Kidney tubule cell (primary cell): ENCODE results near the gene ZNF117.
"Not testable (repeated sequence)": the region's sequence is repeated elsewhere in the genome, so short reads cannot be mapped to it uniquely, and the experiment has no call there.

Experiments
- DNase-seq: peaks from one replicate; pipeline ENCODE4 v3.0.0-alpha.2; 2018; ENCODE audit warnings: low spot score

ZNF117 gene

GRCh38 chr7:64996305-64996704 lies 5.5 kb upstream of the ZNF117 start:
- DNase-seq, result no peak

DNA sequence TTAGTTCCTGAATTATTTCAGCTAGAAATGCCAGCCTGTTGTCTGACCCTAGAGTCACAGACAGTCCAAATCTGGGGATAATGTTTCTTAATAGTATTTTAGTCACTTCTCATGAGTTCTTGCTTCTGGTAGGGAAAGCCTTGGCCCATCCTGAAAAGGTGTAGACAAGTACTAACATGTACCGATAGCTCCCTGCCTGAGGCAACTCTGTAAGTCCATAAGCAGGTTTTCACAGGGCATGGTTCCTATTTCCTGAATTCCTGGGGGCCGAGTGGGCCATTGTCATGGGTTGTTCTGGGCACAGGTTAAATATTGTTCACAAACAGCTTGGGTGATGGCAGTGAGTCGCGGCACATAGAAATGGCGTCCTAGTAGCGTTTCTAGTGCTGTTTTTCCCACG lies 3.1 kb upstream of the ZNF117 start:
- peak; percentile 39 for DNase-seq

GRCh38 chr7:64992971-64993370 lies 2.1 kb upstream of the ZNF117 start:
- peak; percentile 39 for DNase-seq

- no peak for DNase-seq
These were observed 620 bp downstream of the ZNF117 start for GRCh38 chr7:64990216-64990615.

DNA sequence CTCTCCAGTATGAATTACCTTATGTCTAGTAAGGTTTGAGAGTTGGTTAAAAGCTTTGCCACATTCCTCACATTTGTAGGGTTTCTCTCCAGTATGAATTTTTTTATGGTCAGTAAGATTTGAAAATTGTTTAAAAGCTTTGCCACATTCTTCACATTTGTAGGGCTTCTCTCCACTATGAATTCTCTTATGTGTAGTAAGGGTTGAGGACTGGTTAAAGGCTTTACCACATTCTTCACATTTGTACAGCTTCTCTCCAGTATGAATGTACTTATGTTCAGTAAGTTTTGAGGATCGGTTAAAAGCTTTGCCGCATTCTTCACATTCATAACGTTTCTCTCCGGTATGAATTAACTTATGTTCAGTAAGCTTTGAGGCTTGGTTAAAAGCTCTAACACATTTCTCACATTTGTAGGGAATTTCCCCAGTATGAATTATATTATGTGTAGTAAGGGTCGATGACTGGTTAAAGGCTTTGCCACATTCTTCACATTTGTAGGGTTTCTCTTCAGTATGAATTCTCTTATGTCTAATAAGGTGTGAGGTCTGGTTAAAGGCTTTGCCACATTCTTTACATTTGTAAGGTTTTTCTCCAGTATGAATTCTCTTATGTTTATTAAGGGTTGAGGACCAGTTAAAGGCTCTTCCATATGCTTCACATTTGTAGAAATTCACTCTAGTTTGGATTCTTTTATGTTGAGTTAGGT lies 12.2 kb downstream of the ZNF117 start:
- DNase-seq, result no peak

DNA sequence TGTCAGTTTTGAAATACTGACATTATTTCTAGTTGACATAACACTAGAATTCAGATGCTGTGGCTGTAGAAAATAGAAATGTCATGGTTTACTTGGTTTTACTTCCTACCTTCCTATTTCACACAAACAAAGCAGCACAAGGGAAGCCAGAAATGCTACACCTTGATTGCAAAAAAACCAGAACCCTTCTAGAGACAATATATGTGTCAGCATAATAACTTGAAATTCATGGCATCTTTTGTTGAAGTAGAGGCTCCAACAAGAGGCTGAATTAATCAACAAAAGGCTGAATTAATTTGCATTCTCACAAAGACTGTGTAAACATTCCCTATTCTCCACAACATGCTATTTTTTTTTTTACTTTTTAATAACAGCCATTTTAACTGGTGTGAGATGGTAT lies 25.2 kb downstream of the ZNF117 start:
- no peak for DNase-seq

- DNase-seq, result no peak
These were observed 31.6 kb downstream of the ZNF117 start for GRCh38 chr7:64959072-64959747.

DNA sequence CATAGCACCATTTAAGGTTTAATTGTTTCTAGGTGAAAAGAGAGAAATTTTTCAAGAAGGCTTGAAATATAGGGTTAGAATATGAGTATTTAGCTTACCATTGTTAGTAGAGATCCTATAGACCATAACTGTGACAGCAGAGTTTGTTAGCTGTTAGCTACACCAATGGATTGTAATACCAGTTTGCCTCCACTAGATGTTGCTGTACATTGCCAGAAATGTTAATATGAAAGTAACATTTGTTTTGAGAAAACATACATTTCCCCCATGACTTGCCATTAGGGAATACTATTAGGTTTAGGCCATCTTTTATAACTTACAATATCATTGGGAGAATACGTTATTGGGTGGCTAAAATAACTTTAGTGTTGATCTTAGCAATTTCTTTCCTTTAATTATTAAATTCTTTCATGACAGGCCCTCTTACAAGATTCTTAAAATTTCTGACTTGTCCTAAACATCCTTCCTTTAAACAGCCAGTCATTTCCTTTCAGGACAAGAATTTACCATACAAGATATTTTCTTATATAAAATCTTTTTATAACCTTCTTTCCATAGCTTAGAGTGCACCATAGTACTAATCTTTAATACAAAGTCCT lies 39.5 kb downstream of the ZNF117 start:
- DNase-seq, result peak; percentile 55

DNA sequence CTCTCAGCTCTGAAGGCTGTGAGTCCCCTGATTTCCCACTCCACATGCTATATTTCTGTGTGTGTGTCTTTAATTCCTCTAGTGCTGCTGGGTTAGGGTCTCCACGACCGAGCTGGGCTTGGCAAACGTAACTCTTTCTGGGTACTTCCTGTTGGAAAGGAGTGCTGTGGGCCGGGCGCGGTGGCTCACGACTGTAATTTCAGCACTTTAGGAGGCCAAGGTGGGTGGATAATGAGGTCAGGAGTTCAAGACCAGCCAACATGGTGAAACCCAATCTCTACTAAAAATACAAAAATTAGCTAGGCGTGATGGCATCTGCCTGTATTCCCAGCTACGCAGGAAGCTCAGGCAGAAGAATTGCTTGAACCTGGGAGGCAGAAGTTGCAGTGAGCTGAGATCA lies 40.2 kb downstream of the ZNF117 start:
- DNase-seq, result not testable (repeated sequence)

DNA sequence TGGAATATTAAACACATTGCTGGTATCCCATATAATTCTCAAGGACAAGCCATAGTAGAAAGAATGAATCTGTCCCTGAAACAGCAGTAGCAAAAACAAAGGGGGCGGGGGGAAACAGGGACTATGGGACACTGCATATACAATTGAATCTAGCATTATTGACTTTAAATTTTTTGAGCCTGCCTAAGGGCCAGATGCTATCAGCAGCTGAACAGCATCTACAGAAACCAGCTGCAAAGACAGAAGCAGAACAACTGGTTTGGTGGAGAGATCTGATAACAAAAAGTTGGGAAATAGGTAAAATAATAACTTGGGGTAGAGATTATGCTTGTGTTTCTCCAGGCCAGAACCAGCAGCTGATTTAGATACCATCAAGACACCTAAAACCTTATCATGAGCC lies 42.1 kb downstream of the ZNF117 start:
- DNase-seq, result not testable (repeated sequence)

- no peak for DNase-seq
These were observed 43.4 kb downstream of the ZNF117 start for GRCh38 chr7:64947252-64948000.

- DNase-seq, result no peak
These were observed 44.1 kb downstream of the ZNF117 start for GRCh38 chr7:64946772-64947171.

GRCh38 chr7:64945503-64946175 lies 45.2 kb downstream of the ZNF117 start:
- no peak for DNase-seq

DNA sequence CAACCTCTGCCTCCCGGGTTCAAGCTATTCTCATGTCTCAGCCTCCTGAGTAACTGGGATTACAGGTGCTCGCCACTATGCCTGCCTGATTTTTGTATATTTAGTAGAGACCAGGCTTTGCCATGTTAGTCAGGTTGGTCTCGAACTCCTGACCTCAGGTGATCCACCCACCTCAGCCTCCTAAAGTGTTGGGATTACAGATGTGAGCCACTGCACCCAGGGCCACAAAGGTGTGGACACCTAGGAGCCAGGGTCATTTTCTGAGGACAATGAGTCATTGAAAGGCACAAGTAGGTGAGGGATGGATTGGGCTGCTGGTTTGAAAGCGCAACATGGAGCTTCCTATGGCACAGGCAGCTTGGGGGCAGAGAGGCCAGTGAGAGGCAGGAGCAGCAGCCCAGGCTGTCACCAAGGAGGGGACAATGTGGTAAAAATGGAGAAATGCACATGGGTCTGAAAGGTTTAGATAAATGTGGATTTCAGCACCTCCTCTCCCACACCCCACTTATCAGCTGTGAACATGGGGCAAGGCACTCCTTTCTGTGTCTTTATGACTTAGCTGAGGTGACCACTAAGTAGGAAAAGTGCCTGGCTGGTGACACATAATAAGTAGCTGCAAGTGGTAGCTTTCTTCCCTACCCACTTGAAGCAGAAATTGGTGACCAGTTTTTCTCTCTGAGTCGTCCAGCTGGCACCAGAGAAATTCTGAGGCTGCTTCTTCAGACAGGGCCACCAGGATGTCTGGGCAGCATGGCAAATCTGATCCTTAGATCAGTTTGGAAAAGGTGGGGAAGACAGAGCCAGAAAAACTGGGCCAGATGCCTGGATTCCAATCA lies 46.0 kb downstream of the ZNF117 start:
- DNase-seq, result peak; percentile 44

GRCh38 chr7:64940021-64940420 lies 50.8 kb downstream of the ZNF117 start:
- not testable (repeated sequence) for DNase-seq

DNA sequence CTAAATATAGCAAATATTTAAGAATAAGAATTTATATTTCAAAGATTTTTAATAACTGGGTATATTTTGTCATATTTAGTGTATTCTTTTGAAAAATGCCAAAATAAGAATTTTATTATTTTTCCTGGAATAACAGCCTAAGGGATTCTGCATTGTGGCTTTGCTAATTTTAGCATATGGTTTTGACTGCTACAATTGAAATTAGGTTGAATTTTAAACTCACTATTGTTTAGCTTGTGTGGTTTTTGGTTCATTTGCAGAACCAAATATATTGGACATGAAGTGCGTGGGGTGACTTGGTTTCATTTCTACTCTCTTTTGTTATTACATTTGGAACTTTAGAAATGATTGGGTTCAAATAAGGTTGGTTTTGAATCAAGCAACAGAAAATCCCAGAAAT lies 52.3 kb downstream of the ZNF117 start:
- no peak for DNase-seq

- no peak for DNase-seq
These were observed 56.4 kb downstream of the ZNF117 start for GRCh38 chr7:64934478-64934877.

DNA sequence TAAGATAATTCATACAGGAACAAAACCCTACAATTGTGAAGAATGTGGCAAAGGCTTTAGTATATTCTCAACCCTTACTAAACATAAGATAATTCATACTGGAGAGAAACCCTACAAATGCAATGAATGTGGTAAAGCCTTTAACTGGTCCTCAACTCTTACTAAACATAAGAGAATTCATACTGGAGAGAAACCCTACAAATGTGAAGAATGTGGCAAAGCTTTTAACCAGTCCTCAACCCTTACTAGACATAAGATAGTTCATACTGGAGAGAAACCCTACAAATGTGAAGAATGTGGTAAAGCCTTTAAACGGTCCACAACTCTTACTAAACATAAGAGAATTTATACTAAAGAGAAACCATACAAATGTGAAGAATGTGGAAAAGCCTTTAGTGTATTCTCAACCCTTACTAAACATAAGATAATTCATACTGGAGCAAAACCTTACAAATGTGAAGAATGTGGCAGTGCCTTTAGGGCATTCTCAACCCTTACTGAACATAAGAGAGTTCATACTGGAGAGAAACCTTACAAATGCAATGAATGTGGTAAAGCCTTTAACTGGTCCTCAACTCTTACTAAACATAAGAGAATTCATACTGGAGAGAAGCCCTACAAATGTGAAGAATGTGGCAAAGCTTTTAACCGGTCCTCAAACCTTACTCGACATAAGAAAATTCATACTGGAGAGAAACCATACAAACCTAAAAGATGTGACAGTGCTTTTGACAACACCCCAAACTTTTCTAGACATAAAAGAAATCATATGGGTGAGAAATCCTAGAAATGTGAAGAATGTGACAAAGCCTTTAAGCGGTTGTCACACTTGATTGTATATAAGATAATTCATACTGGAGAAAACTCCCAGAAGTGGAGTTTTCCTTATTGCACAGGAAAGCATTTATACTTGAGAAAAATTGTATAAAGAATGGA lies 62.3 kb downstream of the ZNF117 start:
- not testable (repeated sequence) for DNase-seq
